Panc1 (cell line): ENCODE results near the gene SLC39A8. TPM values are rescaled to one million over a fixed set of nuclear protein-coding genes. Genes with fewer than 3 reads are reported as not detected.

Experiments
- ATAC-seq: fragments of 200-7000 bp; cut with Tn5 transposase; 2 replicates; pipeline ENCODE4 v1.9.1; 2020; ENCODE audit warnings: mild to moderate bottlenecking, moderate library complexity
- BruUV-seq: library from RNA; stranded (reverse); fragments of 400-500 nt; replicated peaks from 2 replicates; lab custom pipeline; 2021; lab: Mats Ljungman, UMichigan
- CTCF ChIA-PET: fragments of 300-600 bp; sonication (Branson Sonifier 250); formaldehyde crosslinking; loops from one replicate; lab custom pipeline; 2022; ENCODE audit warnings: antibody characterized with exemption; lab: Charles Lee
- POLR2A ChIA-PET: fragments of 300-600 bp; sonication (Branson Sonifier 250); formaldehyde crosslinking; loops from one replicate; lab custom pipeline; 2022; ENCODE audit warnings: antibody characterized with exemption; lab: Charles Lee
- DNase-seq: peaks from one replicate; pipeline ENCODE4 v3.0.0-alpha.2; 2010; ENCODE audit warnings: low read depth, low spot score
- H3K27ac ChIP-seq: 2 replicates; pipeline ENCODE4 v1.5.1; 2011; ENCODE audit warnings: mild to moderate bottlenecking, low read length, inconsistent platforms
- H3K27me3 ChIP-seq: fragments of 200-500 bp; sonication (Bioruptor generic); 2 replicates; pipeline ENCODE4 v1.6.0; 2014; ENCODE audit warnings: low read length, inconsistent platforms; ENCODE audit not compliant: control insufficient read depth, insufficient read depth
- H3K36me3 ChIP-seq: fragments of 200-500 bp; sonication (Bioruptor generic); 2 replicates; pipeline ENCODE4 v1.5.1; 2014; ENCODE audit warnings: inconsistent platforms, mild to moderate bottlenecking, low read length, moderate library complexity; ENCODE audit not compliant: control insufficient read depth, insufficient read depth
- H3K4me1 ChIP-seq: 2 replicates; pipeline ENCODE4 v1.5.1; 2011; ENCODE audit warnings: inconsistent platforms, mild to moderate bottlenecking, low read length, moderate library complexity; ENCODE audit not compliant: control insufficient read depth, insufficient read depth
- H3K4me3 ChIP-seq, 2 experiments: 2 replicates each; pipeline ENCODE4 v1.5.1; 2011 to 2012; ENCODE audit warnings: low read depth in 2 of 2, low read length in 2 of 2, mild to moderate bottlenecking in 2 of 2, inconsistent platforms in 1 of 2, moderate library complexity in 1 of 2
- H3K9me3 ChIP-seq: fragments of 200-500 bp; sonication (Bioruptor generic); 2 replicates; pipeline ENCODE4 v1.5.1; 2014; ENCODE audit warnings: low read depth, mild to moderate bottlenecking, inconsistent platforms, low read length, moderate library complexity; ENCODE audit not compliant: control insufficient read depth, insufficient read depth
- POLR2AphosphoS5 ChIP-seq: IDR thresholded peaks from 2 replicates; pipeline ENCODE4 v1.6.1; 2012; ENCODE audit warnings: mild to moderate bottlenecking, low read depth, low read length, moderate library complexity
- REST ChIP-seq, 2 experiments: IDR thresholded peaks; 2 replicates each; pipeline ENCODE4 v1.6.1; 2011 to 2012; ENCODE audit warnings: low read depth in 2 of 2, control low read depth in 1 of 2, low read length in 1 of 2, mild to moderate bottlenecking in 1 of 2, moderate library complexity in 1 of 2; ENCODE audit not compliant: insufficient read depth in 1 of 2
- SIN3A ChIP-seq: IDR thresholded peaks from 2 replicates; pipeline ENCODE4 v1.6.1; 2012; ENCODE audit warnings: low read depth, mild to moderate bottlenecking, low read length, moderate library complexity, borderline replicate concordance; ENCODE audit not compliant: insufficient read depth
- TCF7L2 ChIP-seq: IDR thresholded peaks from 2 replicates; pipeline ENCODE4 v1.6.1; 2011; ENCODE audit warnings: mild to moderate bottlenecking, low read depth, low read length, inconsistent platforms
- in situ Hi-C: cut with HindIII; loops from 2 replicates; pipeline ENCODE4 v1.10.0; 2016; ENCODE audit warnings: low sequenced_read_pairs, low pct_unique_long_range_greater_than_20kb
- intact Hi-C: fragments of 100-400 bp; cut with micrococcal nuclease; formaldehyde crosslinking; loops from one replicate; pipeline ENCODE4 v1.10.0; 2022; ENCODE audit not compliant: unreplicated experiment
- total RNA-seq: library from RNA; stranded (reverse); gene quantifications from one replicate; pipeline ENCODE4 v1.2.1, GENCODE V29; 2021; ENCODE audit not compliant: unreplicated experiment
- TF ChIP-seq, protein P1 (sequence below): fragments of 450-650 bp; IDR thresholded peaks from 2 replicates; pipeline ENCODE4 v1.5.1; 2017; ENCODE audit warnings: mild to moderate bottlenecking

The SLC39A8 gene
- total RNA-seq, 1 experiment from 2014 or later, result 1.4 TPM

GRCh38 chr4:102322736-102323135 is 22.5 kb downstream of the SLC39A8 start:
- no peak for ATAC-seq
- DNase-seq, result no peak
- CTCF ChIA-PET, result no interaction called here

DNA sequence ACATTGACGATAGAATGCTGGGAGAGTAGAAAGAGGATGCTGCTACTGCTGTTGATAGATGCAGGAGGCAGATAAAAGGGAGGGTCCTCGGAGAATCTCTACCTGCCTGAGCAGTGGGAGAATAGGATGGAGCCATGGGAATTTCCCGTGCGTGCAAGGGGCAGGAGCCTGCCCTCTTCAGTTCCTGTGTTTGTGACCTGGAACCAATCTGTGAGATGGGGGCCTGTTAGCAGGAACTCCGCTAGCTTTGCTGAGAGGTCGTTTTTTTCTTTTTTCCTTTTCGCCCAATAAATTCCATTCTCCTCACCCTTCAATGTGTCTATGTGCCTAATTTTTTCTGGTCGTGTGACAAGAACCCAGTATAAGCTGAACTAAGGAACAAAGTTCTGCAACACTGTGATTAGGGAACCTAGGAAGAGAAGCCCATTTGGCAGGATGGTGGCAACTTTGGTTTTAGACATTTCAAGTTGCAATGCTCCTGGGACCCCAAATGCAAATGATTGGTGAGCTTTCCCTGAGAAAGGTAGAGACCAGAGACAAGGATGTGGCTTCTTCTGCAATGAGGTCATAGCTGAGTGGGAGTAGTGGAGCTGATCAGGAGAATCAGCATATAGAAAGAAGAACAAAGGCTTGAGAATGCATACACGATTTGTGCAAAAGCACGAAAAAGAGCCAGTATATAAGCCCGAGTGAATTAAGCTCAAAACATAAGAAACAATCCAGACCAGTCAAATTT is 23.9 kb downstream of the SLC39A8 start:
- POLR2A ChIA-PET, result interaction anchor here (0.5 kb wide), 1 partner anchor 96 kb away, joined by 5 read pairs; no protein-coding TSS in a partner anchor
- in situ Hi-C loops, result no loop called here
- BruUV-seq, result no TSS peak
- TF ChIP-seq, protein P1, sequence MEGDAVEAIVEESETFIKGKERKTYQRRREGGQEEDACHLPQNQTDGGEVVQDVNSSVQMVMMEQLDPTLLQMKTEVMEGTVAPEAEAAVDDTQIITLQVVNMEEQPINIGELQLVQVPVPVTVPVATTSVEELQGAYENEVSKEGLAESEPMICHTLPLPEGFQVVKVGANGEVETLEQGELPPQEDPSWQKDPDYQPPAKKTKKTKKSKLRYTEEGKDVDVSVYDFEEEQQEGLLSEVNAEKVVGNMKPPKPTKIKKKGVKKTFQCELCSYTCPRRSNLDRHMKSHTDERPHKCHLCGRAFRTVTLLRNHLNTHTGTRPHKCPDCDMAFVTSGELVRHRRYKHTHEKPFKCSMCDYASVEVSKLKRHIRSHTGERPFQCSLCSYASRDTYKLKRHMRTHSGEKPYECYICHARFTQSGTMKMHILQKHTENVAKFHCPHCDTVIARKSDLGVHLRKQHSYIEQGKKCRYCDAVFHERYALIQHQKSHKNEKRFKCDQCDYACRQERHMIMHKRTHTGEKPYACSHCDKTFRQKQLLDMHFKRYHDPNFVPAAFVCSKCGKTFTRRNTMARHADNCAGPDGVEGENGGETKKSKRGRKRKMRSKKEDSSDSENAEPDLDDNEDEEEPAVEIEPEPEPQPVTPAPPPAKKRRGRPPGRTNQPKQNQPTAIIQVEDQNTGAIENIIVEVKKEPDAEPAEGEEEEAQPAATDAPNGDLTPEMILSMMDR, result no peak
- TF ChIP-seq SIN3A (no peak), TCF7L2 (no peak), REST (IDR thresholded peaks at IDR 0.05; ENCODE audit: insufficient read depth in 1 of 2, low read depth in 2 of 2, low read length in 1 of 2) (no peak), POLR2AphosphoS5 (no peak)
- Histone ChIP-seq H3K4me3 (no peak overlapping the region), H3K27ac (no peak overlapping the region), H3K4me1 (no peaks in the 10 kb centered on the region), H3K27me3 (no peaks in the 10 kb centered on the region), H3K36me3 (no peaks in the 10 kb centered on the region), H3K9me3 (no peaks in the 10 kb centered on the region)
- CTCF ChIA-PET, result no interaction called here
- DNase-seq, result no peak
- no peak for ATAC-seq
- intact Hi-C loops, result no loop called here

More at GRCh38 chr4:102322736-102323135, 22.5 kb downstream of the SLC39A8 start:
- Histone ChIP-seq H3K27me3 (no peaks in the 10 kb centered on the region), H3K36me3 (no peaks in the 10 kb centered on the region), H3K9me3 (no peaks in the 10 kb centered on the region), H3K27ac (no peak overlapping the region), H3K4me3 (no peak overlapping the region), H3K4me1 (no peaks in the 10 kb centered on the region)
- intact Hi-C loops, result no loop called here
- in situ Hi-C loops, result no loop called here
- BruUV-seq, result no TSS peak
- POLR2A ChIA-PET, result no interaction called here
- no peak for TF ChIP-seq POLR2AphosphoS5
- TF ChIP-seq REST (IDR thresholded peaks at IDR 0.05; ENCODE audit: insufficient read depth in 1 of 2, low read depth in 2 of 2, low read length in 1 of 2), result no peak
- no peak for TF ChIP-seq TCF7L2
- TF ChIP-seq SIN3A, result no peak
- TF ChIP-seq, protein P1, result no peak
